HG03039 (cell line): ENCODE data around the gene ZNF592.
"Not testable (repeated sequence)": the region's sequence is repeated elsewhere in the genome, so short reads cannot be mapped to it uniquely, and the experiment has no call there.

ENCODE experiments used
- ATAC-seq: cut with Tn5 transposase; IDR thresholded peaks from one replicate; pipeline ENCODE4 v1.9.1; 2021; ENCODE audit warnings: mild to moderate bottlenecking, moderate library complexity; ENCODE audit not compliant: unreplicated experiment

The ZNF592 gene

DNA sequence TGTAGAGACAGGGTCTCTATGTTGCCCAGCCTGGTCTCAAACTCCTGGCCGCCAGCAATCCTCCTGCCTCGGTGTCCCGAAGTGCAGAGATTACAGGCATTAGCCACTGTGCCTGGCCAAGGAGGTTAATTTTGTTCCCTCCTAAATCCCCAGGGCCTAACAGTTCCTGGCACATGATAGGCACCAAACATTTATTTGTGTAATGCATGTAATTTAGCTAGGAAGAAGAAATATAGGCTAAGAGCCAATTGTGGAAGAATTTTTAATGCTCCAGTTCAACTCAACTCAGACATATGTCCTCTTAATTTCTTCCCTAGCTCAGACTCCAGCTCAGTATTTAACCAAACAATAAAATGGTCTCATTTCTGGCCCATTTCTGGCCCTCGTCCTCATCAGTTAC is 7.7 kb upstream of the ZNF592 start:
- no peak for ATAC-seq

DNA sequence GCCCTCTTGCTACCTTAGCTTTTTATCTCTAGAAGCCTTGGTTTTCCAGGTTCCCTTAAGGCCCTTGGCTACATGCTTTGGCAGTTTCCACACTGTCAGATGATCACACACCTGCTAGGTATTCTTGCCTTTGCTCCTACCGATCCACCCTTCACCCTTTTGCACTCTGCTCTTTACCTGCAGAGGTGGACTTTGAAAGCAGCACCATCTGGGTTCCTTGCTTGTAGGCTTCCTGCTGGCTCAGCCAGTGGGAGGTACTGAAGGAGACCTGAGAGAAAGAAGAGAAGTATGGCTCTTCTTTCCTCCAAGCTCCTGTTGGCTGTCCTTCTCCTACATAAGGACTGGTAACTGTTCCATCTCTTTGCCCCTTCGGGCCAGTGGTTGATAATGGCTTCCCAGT is 7.3 kb upstream of the ZNF592 start:
- ATAC-seq, result no peak

DNA sequence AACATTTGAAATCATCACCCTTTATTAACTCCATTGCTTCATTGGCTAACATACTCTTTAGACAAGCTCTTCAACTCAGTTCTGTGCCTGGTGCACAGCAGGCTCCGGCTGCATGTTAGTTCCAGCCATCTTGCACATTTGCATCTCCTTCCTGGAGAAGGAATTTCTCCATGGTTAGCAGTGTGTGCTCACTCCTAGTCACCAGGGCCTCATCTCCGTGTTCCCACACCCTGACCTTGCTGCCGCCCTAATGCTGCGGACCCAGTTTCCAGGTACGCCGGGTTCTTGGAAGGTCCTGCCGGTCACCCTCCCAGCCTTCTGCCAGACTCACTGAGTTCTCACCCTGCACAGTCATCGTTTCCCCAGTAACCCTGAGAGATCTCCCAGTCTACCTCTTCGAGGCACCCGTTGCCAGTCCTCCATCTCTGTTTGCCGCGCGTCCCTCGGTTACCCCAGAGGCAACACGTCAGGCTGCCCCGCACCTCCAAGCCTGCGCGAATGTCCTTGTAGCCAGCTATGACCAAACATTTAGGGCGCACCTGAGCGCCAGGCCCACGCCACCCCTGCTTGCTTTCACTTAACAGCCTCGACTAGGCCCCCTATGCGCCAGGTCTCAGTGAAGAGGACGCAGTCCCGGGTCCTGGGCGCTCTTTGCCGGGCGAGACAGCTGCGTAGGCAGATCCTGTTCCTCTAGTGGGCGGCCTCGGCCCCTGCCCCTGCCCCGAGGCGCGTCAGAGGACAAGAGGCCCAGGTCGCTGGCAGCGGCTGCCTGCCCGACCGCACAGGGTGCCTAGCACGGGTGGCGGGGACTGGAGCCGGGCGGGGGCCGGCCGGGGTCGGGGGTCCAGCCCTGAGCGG is 747 bp upstream of the ZNF592 start:
- ATAC-seq, result peak; percentile 40

DNA sequence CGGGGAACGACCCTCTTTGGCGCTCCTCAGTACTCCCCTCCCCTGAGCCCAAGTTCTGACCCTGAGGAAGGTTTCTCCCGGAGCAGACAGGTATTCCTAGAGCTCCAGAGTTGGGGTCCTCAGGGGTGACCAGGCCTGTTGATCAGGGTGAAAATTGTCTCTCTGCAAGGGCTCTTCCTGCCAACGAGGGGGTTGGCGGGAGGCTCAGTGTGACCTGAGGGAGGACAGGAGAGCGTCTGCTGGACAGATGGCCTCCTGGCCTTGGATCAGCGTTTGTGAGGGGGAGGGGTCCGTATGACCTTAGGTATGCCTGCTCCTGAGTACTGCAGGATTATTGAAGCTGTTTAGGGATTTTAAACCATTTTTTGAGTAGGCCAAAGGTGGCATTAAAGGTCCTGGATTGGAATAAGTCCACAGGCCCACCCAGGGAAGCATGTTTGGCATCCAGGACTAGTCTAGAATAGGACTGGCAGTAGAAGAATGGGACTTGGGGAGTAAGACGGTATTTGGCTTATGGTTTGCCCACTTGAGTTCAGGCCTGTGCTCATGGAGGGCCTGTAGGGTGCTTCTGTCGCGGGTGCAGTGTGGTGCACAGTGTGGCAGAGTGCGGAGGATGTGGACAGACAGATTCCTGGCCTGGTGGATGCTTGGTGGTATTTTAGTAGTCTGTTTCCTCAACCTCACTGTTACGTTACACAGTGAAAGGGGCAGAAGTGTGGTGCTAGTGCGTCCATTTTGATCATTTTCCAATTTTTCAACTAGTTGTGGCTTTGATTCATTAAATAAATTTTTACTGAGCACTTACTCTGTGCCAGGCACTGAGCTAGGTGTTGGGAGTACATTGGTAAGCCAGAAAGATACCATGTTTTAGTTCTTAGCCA is 959 bp downstream of the ZNF592 start:
- peak; percentile 2 for ATAC-seq

DNA sequence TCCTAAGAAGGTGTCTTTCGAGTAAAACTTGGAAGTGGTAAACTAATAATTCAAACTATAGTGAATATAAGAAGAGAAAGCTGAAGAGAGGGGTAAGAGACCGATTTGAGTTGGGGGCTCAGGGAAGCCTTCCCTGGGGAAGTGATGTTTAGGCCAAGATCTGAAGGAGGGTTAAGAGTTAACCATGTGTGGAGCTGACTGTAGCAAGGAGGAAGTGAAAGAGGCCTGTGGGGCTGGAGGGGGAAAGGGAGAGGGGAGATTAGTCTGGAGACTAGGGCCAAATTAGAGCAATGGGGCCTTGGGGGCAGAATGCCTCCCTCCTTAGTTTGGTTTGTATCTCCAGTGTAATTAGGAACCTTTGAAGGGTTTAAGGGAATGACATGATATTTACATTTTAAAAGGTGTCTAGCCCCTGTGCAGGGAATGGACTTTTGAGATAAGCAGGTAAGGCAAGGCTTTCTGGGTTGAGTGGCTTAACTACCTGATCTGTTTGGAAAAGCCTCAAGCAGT is 2.2 kb downstream of the ZNF592 start:
- ATAC-seq, result no peak

DNA sequence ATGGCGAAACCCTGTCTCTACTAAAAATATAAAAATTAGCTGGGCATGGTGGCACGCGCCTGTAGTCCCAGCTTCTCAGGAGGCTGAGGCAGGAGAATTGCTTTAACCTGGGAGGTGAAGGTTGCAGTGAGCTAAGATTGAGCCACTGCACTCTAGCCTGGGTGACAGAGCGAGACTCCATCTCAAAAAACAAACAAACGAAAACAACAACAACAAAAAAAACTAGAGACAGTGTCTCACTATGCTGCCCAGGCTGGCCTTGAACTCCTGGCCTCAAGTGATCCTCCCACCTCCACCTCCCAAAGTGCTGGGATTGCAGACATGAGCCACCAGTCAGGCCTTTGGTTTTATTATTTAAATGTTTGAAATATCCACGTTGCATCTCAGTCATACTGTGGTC is 3.3 kb downstream of the ZNF592 start:
- ATAC-seq, result not testable (repeated sequence)

DNA sequence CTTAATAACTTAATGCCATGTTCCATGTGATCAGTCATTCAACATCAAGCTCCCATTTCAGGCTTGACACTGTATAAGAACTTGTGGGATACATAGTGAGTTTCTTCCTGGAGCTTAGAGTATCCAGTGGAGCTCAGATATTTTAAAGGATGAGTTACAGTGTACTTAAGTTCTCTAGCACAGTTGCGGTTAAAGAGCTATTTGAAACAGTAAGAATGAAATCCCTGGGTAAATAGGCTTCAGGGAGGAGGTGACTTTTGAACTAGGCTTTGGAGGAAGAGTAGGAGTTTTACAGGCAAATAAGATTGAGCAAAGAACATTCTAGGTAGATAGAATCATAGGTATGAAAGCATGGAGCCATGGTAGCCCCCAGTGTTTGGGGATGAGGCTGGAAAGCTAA is 3.8 kb downstream of the ZNF592 start:
- no peak for ATAC-seq

DNA sequence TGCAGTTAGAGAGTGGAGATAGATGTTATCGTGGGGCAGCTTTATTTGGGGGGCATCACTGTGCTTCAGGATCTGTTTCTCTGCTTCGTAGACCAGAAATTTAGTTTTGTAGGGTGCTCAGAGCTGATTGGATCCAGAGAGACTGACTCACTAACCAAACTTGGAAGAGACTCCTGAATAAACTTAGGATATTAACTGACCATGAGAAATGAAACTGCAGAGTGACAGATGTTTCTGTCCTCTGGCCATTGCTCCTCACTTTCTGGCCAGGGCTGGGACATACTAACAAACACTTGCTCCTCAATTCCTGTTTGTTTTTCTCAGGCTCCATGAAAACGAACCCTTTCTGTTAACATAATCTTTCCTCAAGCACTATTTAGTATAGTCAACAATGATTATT is 4.3 kb downstream of the ZNF592 start:
- ATAC-seq, result no peak

DNA sequence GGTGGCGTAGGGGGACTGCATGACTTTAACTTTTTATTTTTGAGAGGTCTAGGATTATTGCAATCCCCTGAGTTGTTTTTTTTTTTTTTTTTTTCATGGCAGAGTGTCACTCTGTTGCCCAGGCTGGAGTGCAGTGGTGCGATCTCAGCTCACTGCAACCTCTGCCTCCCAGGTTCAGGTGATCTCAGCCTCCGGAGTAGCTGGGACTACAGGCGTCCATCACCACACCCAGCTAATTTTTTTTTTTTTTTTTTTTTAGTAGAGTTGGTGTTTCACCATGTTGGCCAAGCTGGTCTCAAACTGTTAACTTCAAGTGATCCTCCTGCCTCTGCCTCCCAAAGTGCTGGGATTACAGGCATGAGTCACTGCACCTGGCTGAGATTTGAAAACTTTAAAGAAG is 6.5 kb downstream of the ZNF592 start:
- not testable (repeated sequence) for ATAC-seq

DNA sequence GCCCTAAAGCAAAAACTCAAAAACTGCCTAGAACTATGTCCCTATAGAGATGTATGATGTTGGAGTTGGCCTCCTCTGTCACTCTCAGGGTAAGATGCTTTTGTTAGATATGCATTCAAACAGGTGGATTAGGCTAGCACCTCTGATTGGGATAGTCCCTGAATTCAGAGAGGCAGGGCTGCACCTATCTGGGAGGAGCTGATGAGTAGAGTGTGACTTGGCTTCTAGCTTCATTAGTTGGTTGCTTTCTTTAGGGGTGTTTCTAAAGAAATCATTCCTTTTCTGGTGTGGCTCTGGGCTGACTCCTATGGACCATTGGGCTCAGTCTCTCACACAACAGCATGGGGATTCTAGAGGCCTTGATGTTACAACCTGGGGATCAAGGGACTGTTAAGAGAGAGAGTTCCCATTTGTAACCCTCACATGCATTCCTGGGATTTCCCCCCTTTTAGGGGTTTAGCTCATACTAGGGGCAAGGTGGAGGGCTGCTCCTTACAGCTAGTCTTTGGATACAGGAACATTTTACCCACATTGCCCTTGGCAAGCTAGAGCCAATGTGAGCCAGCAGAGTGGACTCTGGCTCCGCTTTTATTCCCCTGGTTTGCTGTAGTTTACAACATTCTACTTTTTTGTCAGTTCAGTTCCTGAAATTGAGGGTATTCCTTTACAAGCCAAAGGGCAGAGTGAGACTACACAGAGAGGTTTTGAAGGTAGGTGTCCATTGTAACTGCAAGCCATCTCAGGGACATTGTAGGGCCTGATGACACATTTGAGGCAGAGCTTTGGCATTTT is 7.5 kb downstream of the ZNF592 start:
- ATAC-seq, result no peak

DNA sequence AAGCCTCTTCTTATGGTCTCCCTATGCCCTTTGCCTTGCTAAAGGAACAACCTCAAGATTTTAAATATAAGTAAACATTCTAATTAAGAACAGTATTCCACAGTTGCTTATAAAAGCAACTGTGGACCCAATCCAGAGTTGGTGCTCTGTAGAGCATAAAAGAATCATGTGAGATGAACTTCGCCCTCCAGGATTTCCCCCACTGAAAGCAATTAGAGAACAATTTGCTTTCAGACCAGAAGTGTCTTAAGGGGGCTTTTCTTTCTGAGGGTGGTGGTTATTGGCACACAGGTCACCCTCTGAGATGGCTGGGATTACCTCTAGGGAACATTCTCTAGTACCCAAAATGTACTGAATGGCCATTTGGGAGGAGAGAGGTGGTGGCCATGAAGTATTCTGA is 10.6 kb downstream of the ZNF592 start:
- ATAC-seq, result no peak

DNA sequence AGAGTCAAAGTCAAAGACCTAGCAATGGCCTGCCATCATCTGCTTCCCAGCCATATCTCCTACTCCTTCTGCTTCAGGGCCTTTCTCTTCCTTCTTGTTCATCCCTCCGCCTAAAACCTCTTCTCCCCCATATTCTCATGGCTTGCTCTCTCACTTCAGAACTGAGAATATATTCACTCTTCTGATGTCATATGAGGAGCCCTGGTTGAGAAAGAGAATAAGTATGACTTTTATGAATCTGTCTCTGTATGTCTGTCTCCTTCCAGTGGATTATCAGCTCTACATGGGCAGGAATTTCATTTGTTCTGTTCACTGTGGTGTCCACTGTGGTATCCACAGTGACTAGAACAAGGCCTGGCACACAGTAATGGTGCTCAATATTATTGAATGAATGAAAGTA is 11.8 kb downstream of the ZNF592 start:
- no peak for ATAC-seq

DNA sequence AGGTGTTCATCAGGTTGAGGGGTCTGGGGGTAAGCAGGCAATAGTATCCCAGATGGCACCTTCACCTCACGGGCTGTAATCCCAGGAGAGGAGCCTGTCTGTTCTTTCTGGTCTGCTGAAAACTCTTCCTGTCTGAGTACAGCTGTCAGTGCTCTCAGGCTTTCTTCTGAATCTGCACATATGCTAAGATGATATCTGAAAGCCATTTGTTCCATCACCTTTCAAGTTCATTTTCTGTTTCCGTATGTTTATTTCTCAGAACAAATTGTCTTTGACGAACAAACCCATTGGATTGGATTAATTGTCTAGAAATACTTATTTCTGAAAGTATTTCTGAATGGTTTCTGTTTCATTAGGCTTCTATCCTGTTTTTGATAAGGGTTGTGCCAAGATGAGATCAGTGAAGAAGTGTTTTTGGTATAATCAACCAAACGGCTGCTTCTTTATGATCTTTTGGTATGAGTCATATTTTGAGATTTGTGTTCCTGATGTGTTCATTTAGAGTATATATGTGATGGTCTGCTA is 13.3 kb downstream of the ZNF592 start:
- ATAC-seq, result no peak

DNA sequence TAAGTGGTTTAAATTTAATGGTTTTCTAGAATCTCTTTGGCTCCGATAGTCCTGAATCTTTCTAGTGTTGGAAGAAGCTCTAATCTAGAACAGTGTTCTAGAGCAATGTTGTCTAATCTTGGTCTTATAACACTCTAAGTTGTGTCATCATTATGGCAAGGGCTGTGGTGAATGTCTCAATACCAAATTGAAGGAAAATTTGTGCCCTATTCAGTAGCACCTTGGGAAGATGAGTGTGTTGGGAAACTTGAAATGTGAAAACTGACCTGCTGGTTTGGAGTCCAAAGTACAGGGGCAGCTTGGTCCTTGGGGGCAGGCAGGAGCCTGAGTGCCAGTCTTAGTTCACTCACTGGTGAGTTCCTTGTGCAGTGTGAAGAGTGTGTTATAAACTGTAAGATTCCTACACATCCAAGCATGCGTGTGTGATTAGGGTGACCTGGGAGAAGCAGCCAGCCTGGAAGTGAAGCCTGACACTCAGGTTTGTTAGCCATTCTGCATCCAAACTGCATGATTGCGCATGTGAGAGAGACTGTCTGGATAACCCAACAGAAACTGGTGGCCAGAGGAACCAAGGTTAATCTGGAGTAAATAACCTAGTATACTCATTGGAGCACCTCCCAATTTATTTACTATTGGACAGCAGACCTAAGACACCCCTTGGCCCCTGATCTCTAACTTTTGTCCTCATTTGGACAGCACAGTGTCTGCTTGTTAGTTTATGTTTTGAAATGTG is 14.6 kb downstream of the ZNF592 start:
- ATAC-seq, result no peak

DNA sequence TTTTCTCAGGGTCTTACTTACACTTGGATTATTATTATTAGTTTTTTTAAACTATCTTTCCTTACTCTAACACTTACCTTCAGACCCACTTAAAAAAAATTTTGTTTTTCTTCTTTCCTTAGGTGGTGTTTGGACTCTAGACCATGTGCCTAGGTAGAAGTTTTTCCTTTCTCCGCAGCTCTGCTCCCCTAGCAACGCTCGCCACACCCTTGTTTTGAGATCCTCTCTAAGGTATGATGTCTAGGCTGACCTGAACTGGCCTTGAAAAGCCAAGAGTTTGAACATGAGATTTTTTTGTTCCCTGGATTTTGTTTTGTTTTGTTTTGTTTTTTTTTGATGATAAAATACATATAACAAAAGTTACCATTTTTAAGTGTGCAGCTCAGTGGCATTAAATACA is 16.2 kb downstream of the ZNF592 start:
- no peak for ATAC-seq

DNA sequence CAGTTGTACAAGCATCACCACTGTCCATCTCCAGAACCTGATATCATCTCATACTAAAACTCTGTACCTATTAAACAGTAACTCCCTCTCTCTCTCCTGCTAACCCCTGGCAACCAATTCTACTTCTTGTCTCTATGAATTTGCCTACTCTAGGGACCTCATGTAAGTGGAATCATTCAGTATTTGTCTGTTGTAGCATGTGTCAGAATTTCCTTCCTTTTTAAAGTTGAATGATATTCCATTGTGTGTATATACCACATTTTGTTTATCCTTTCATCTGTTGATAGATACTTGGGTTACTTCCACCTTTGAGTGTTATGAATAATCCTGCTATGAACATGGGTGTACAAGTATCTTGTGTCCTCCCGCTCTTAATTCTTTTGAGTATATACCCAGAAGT is 16.6 kb downstream of the ZNF592 start:
- ATAC-seq, result no peak

DNA sequence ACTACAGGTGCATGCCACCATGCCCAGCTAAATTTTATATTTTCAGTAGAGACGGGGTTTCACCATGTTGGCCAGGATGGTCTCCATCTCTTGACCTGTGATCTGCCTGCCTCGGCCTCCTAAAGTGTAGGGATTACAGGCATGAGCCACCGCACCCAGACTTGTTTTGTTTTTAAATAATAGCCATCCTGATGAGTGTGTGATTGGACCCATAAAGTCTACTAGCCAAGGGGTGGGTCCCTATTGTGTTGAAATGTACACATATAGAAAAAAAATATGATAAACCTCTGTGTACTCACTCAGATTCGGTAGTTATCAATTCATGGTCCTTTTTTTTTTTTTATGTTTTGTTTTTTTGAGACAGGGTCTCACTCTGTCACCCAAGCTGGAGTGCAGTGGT is 17.3 kb downstream of the ZNF592 start:
- ATAC-seq, result no peak

DNA sequence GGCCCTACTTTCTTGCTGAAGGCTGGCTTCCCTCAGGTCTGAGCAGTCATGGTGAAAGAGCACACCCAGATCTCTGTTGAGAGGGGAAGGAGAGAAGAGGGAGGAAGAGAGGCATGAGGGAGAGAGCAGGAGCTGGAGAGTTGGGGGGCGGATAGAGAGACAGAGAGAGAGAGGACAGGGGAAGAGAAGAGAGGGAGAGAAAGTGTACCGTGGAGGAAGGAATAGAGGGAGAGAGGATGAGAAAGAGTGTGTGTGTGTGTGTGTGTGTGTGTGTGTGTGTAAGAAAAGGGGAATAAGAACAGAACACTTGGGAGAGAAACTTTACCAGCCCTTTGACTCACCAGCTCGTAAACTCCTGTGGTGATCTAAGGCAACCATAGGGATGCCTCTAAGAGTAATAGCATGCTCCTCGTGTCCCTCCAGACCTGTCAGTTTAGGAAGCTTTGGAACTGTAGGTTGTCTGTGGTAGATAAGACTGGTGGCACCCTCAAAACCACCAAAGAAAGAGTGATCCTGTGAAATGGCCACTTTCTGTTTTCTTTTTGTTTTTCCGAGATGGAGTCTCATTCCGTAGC is 18.2 kb downstream of the ZNF592 start:
- no peak for ATAC-seq

DNA sequence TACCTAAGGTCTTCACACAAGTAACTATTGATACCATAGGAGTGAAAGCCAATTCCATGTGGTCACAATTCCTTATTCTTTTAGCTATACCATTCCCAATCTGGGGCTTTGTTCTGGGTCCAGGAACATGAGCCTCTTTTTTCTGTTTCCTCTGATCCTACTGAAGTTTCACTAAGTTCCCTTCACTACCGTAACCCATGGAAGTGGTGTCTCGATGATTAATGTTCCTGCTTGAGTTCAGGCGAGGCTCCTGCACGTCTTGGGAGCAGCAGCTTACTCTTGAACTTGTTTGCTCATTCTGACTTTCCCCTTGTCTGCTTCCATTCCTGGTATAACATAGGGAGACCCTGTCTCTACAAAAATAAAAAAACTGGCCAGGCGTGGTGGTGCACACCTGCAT is 23.6 kb downstream of the ZNF592 start:
- ATAC-seq, result no peak

DNA sequence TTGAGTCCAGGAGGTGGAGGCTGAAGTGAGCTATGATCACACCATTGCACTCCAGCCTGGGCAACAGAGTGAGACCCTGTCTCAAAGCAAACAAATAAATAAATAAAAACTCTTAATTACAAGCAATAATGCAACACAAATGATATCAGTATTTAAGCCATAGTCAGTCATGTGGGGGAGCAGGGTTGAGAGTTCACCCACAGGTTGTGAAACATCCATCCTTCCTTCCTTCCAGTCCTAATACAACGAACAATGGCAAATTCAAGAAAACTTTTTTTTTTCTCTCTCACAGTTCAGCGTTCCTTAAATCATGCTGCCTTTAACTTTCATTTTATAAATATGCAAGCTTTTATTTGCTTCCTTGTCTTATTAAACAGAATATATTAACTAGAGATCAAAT is 24.1 kb downstream of the ZNF592 start:
- ATAC-seq, result no peak
